Uterus (tissue), 4 donors: ENCODE results near the gene DNAJC6. TPM values are rescaled to one million over a fixed set of nuclear protein-coding genes. Genes with fewer than 3 reads are reported as not detected.

ENCODE experiments used
- DNase-seq, 2 donors: peaks; one replicate each; pipeline ENCODE4 v3.0.0-alpha.2; 2019 to 2020
- H3K27ac ChIP-seq, 2 donors: fragments of 200-600 bp; sonication (generic); 1 replicate in 1 of 2; 2 replicates in 1 of 2; pipeline ENCODE4 v1.5.1; 2016 to 2018
- H3K27me3 ChIP-seq, 2 donors: fragments of 200-600 bp; sonication (generic); one replicate each; pipeline ENCODE4 v1.5.1; 2018 to 2019; ENCODE audit warnings: control low read depth in 1 of 2
- H3K36me3 ChIP-seq, 2 donors: fragments of 200-600 bp; sonication (generic); one replicate each; pipeline ENCODE4 v1.5.1; 2019; ENCODE audit warnings: control low read depth in 1 of 2
- H3K4me1 ChIP-seq, 2 donors: fragments of 200-600 bp; sonication (generic); one replicate each; pipeline ENCODE4 v1.5.1; 2018 to 2019; ENCODE audit warnings: control low read depth in 1 of 2
- H3K4me3 ChIP-seq, 2 donors: fragments of 200-600 bp; sonication (generic); 1 replicate in 1 of 2; 2 replicates in 1 of 2; pipeline ENCODE4 v1.5.1; 2018 to 2019; ENCODE audit warnings: mild to moderate bottlenecking in 1 of 2
- H3K9me3 ChIP-seq, 2 donors: fragments of 200-600 bp; sonication (generic); one replicate each; pipeline ENCODE4 v1.5.1; 2019; ENCODE audit warnings: control low read depth in 1 of 2
- POLR2A ChIP-seq, 2 donors: fragments of 450-650 bp; IDR thresholded peaks; one replicate each; pipeline ENCODE4 v1.6.1; 2016; ENCODE audit warnings: antibody characterized with exemption in 2 of 2, mild to moderate bottlenecking in 1 of 2, moderate library complexity in 1 of 2
- intact Hi-C: fragments of 100-400 bp; cut with DNase I; formaldehyde crosslinking; loops from one replicate; pipeline ENCODE4 v1.15.1; 2023; ENCODE audit warnings: low total_unique reads
- total RNA-seq, 4 donors: library from RNA; depleted of rRNA in 3 of 4; stranded (reverse); fragments of >200 nt in 3 of 4; gene quantifications; one replicate each; pipeline versions ENCODE4 v1.1.0 to v1.2.4, GENCODE V29; 2014 to 2023
- TF ChIP-seq, protein P1 (sequence below), 4 experiments: fragments of 200-600 bp in 2 of 4; fragments of 450-650 bp in 2 of 4; sonication (generic) in 2 of 4; IDR thresholded peaks; one replicate each; pipeline ENCODE4 v1.5.1; 2016 to 2019; ENCODE audit warnings: antibody characterized with exemption in 4 of 4, mild to moderate bottlenecking in 2 of 4, moderate library complexity in 1 of 4
- donor health status: DM: yes; HTN: yes; CAD: no.

The DNAJC6 gene
- total RNA-seq, 4 donors from 2014 or later, result 3.1 to 11.3 (median 4.2) TPM

DNA sequence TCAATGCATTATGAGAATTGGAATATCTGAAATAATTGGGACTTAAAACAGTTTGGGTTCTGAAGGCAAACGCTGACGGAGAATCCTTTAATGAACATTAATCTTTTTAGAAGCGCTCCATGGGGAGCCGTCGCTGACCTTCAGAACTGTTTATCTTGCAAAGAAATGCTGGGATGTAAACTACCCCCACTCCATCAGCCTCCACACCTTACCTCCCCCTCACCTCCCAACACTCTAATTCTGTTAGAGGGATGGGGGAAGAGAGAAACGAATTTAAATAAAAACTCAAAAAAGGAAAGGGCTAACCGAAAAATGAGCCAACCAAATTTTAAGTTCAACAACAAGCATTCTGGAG, 44.1 kb upstream of the DNAJC6 start:
- H3K27ac ChIP-seq, result peak overlapping the region in 1 of 2 donors; percentile 6
- DNase-seq, result no peak
- H3K36me3 ChIP-seq, result no peaks in the 10 kb centered on the region
- H3K9me3 ChIP-seq, result no peaks in the 10 kb centered on the region
- TF ChIP-seq, protein P1, sequence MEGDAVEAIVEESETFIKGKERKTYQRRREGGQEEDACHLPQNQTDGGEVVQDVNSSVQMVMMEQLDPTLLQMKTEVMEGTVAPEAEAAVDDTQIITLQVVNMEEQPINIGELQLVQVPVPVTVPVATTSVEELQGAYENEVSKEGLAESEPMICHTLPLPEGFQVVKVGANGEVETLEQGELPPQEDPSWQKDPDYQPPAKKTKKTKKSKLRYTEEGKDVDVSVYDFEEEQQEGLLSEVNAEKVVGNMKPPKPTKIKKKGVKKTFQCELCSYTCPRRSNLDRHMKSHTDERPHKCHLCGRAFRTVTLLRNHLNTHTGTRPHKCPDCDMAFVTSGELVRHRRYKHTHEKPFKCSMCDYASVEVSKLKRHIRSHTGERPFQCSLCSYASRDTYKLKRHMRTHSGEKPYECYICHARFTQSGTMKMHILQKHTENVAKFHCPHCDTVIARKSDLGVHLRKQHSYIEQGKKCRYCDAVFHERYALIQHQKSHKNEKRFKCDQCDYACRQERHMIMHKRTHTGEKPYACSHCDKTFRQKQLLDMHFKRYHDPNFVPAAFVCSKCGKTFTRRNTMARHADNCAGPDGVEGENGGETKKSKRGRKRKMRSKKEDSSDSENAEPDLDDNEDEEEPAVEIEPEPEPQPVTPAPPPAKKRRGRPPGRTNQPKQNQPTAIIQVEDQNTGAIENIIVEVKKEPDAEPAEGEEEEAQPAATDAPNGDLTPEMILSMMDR (IDR thresholded peaks at IDR 0.05), result no peak
- TF ChIP-seq POLR2A (IDR thresholded peaks at IDR 0.05), result no peak
- H3K4me3 ChIP-seq, result peak overlapping the region; percentile 29 to 49
- no peaks in the 10 kb centered on the region for H3K4me1 ChIP-seq
- no peaks in the 10 kb centered on the region for H3K27me3 ChIP-seq
- intact Hi-C loops, result no loop called here

DNA sequence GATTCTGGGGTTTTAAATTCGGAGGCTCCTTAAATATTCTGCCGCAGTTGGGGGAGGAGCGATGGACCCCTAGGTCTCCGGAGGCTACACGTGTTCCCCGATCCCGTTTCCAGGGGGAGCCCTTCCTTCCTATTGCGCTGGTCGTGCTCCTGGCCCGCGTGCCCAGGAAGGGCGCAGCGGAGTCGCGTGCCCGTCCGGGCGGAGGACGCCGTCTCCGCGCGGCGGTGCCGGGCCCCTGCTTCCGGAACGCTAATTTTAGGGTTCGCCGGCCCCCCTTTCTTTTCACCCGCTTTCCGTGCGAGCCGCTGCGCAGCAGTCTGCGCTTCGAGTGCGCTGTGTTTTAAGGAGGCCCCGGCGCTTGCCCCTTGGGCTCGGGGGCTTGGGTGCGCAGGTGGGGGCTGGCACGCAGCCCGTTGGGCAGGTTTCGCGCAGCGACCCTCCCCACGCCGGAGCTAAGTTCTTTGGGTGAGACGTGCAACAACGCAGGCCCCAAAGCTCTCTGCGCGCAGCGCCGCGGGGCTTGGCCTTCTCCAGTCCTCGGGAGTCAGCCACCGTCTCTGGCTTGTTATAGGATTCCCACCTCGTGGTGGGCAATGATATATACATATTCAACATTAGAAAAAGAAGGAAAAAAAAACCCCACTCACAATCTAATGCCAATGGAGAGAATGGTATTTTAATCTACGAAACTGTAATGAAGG, 43.5 kb upstream of the DNAJC6 start:
- H3K36me3 ChIP-seq, result no peaks in the 10 kb centered on the region
- peak in 1 of 2 donors; percentile 31 for DNase-seq
- intact Hi-C loops, result no loop called here
- H3K27me3 ChIP-seq, result no peaks in the 10 kb centered on the region
- TF ChIP-seq POLR2A (IDR thresholded peaks at IDR 0.05), result no peak
- TF ChIP-seq, protein P1 (IDR thresholded peaks at IDR 0.05), result peak in 2 of 4 experiments; percentile 9 to 28
- H3K4me1 ChIP-seq, result no peaks in the 10 kb centered on the region
- H3K4me3 ChIP-seq, result peak overlapping the region; percentile 29 to 49
- H3K27ac ChIP-seq, result peak overlapping the region in 1 of 2 donors; percentile 6
- H3K9me3 ChIP-seq, result no peaks in the 10 kb centered on the region

DNA sequence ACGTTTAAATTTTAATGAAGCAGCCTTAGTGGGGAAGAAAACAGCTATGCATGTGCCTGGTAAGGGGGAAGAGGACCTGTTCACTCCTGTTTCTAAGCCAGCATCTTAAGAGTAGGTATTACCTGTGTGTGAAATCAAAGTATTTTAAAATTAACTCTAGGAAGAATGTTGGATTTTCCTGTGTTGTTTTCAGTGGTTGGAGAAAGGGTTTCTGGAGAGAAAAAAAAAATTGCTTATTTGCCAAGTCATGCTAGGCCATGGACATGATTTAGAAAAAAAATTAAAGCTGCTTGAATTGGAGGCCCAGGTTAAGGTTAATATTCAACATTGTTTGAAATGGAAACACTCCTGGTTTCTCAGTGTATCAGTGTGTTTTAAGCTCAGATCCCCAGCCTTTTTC, 42.9 kb upstream of the DNAJC6 start:
- Histone ChIP-seq H3K27me3 (no peaks in the 10 kb centered on the region), H3K4me3 (no peak overlapping the region), H3K27ac (no peak overlapping the region), H3K36me3 (no peaks in the 10 kb centered on the region), H3K9me3 (no peaks in the 10 kb centered on the region), H3K4me1 (no peaks in the 10 kb centered on the region)
- intact Hi-C loops, result no loop called here
- DNase-seq, result no peak
- TF ChIP-seq POLR2A (IDR thresholded peaks at IDR 0.05), result no peak
- TF ChIP-seq, protein P1 (IDR thresholded peaks at IDR 0.05), result no peak

DNA sequence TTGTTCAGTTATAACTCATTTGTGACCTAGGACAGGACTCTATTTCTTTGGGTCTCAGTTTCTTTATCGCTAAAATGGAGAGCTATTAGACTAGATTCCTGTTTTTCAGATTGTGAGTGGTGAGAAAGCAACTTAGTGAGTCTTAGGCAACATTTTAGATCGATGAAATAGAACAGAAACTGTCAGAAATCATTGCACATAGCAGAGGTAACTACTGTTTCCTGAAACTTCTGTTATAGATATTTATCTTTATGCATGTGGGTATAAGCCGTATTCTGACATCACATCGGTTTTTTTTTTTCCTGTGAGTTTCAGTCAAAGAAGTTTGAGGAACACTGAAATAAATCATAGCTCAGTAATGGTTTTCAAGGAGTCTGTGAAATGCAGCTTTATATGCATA, 42.1 kb upstream of the DNAJC6 start:
- TF ChIP-seq, protein P1 (IDR thresholded peaks at IDR 0.05), result no peak
- no peak for TF ChIP-seq POLR2A (IDR thresholded peaks at IDR 0.05)
- DNase-seq, result no peak
- H3K27me3 ChIP-seq, result no peaks in the 10 kb centered on the region
- H3K4me1 ChIP-seq, result no peaks in the 10 kb centered on the region
- no peaks in the 10 kb centered on the region for H3K9me3 ChIP-seq
- H3K27ac ChIP-seq, result no peak overlapping the region
- no peak overlapping the region for H3K4me3 ChIP-seq
- intact Hi-C loops, result no loop called here
- H3K36me3 ChIP-seq, result no peaks in the 10 kb centered on the region

DNA sequence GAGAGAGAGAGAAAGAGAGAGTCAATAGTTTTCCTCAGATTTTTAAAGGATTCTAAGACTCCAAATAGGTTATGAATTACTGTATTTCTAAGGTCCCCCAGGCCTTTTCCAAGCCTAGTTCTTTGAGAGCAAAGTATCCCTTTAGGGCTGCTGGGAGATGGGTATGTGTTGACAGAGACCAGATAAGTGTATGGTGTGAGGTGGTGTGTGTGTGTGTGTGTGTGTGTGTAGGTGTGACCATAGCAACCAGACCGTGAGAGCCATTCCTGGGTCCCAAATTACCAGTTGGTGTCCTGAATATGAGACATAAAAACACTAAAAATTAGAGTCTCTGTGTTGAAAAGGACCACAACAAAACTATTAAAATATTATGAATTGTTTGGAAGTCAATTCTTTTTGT, 41.7 kb upstream of the DNAJC6 start:
- no peaks in the 10 kb centered on the region for H3K36me3 ChIP-seq
- no peaks in the 10 kb centered on the region for H3K4me1 ChIP-seq
- no peaks in the 10 kb centered on the region for H3K27me3 ChIP-seq
- no peak for DNase-seq
- no peak overlapping the region for H3K27ac ChIP-seq
- H3K4me3 ChIP-seq, result no peak overlapping the region
- no peaks in the 10 kb centered on the region for H3K9me3 ChIP-seq
- TF ChIP-seq, protein P1 (IDR thresholded peaks at IDR 0.05), result no peak
- TF ChIP-seq POLR2A (IDR thresholded peaks at IDR 0.05), result no peak
- intact Hi-C loops, result no loop called here
